SW480 (cell line): ENCODE measurements around the gene ERC2.
A peak's percentile ranks its signal among the peaks of the same experiment; 100 is the strongest.

ENCODE experiments used
- DNase-seq: peaks from one replicate; pipeline ENCODE4 v3.0.0-alpha.2; 2016; ENCODE audit warnings: low spot score

The ERC2 gene

GRCh38 chr3:55826731-55827496, 641.4 kb downstream of the ERC2 start:
- DNase-seq: no peak

- no peak for DNase-seq
These were observed 642.2 kb downstream of the ERC2 start for GRCh38 chr3:55826097-55826496.

GRCh38 chr3:55824406-55824805, 643.9 kb downstream of the ERC2 start:
- no peak for DNase-seq

- no peak for DNase-seq
These were observed 644.4 kb downstream of the ERC2 start for GRCh38 chr3:55823829-55824228.

- DNase-seq: no peak
These were observed 645.3 kb downstream of the ERC2 start for GRCh38 chr3:55823001-55823400.

GRCh38 chr3:55819005-55819404, 649.3 kb downstream of the ERC2 start:
- DNase-seq: no peak

- DNase-seq: no peak
These were observed 649.8 kb downstream of the ERC2 start for GRCh38 chr3:55818485-55818884.

- no peak for DNase-seq
These were observed 651.3 kb downstream of the ERC2 start for GRCh38 chr3:55816794-55817576.

- DNase-seq: no peak
These were observed 653.0 kb downstream of the ERC2 start for GRCh38 chr3:55815262-55815661.

GRCh38 chr3:55813268-55814097, 654.8 kb downstream of the ERC2 start:
- peak; percentile 36 for DNase-seq

- no peak for DNase-seq
These were observed 655.8 kb downstream of the ERC2 start for GRCh38 chr3:55812394-55813013.

GRCh38 chr3:55807210-55807609, 661.1 kb downstream of the ERC2 start:
- no peak for DNase-seq

GRCh38 chr3:55805169-55805568, 663.1 kb downstream of the ERC2 start:
- no peak for DNase-seq

GRCh38 chr3:55804170-55805095, 663.8 kb downstream of the ERC2 start:
- no peak for DNase-seq

- no peak for DNase-seq
These were observed 665.5 kb downstream of the ERC2 start for GRCh38 chr3:55802816-55803215.

GRCh38 chr3:55801676-55802075, 666.6 kb downstream of the ERC2 start:
- DNase-seq: no peak

GRCh38 chr3:55801068-55801467, 667.2 kb downstream of the ERC2 start:
- DNase-seq: no peak

- no peak for DNase-seq
These were observed 670.5 kb downstream of the ERC2 start for GRCh38 chr3:55797775-55798174.

GRCh38 chr3:55797084-55797483, 671.2 kb downstream of the ERC2 start:
- DNase-seq: no peak

GRCh38 chr3:55796533-55796932, 671.7 kb downstream of the ERC2 start:
- DNase-seq: no peak

- no peak for DNase-seq
These were observed 672.5 kb downstream of the ERC2 start for GRCh38 chr3:55795746-55796145.
